KMS-11 (cell line): Measurements from ENCODE around the gene C3orf38.
A peak's percentile ranks its signal among the peaks of the same experiment; 100 is the strongest.
"Not testable (repeated sequence)": the region's sequence is repeated elsewhere in the genome, so short reads cannot be mapped to it uniquely, and the experiment has no call there.

ENCODE experiments used
- H2AFZ ChIP-seq: fragments of 200-600 bp; sonication (generic); 2 replicates; pipeline ENCODE4 v1.6.1; 2016; ENCODE audit warnings: antibody characterized with exemption, mixed run types, low read depth
- H3K27ac ChIP-seq: fragments of 200-600 bp; sonication (generic); 2 replicates; pipeline ENCODE4 v1.6.1; 2016; ENCODE audit warnings: mild to moderate bottlenecking, mixed run types
- H3K27me3 ChIP-seq: fragments of 200-600 bp; sonication (generic); 2 replicates; pipeline ENCODE4 v1.6.1; 2017; ENCODE audit warnings: mild to moderate bottlenecking, low read depth, mixed run types, moderate library complexity; ENCODE audit not compliant: insufficient read depth
- H3K36me3 ChIP-seq: fragments of 200-600 bp; sonication (generic); 2 replicates; pipeline ENCODE4 v1.6.1; 2017; ENCODE audit warnings: mild to moderate bottlenecking, mixed run types; ENCODE audit not compliant: insufficient read depth
- H3K4me1 ChIP-seq: fragments of 200-600 bp; sonication (generic); 2 replicates; pipeline ENCODE4 v1.6.1; 2016; ENCODE audit warnings: mild to moderate bottlenecking, low read depth, mixed run types; ENCODE audit not compliant: poor library complexity, severe bottlenecking
- H3K4me2 ChIP-seq: fragments of 200-600 bp; sonication (generic); 2 replicates; pipeline ENCODE4 v1.7.0; 2016; ENCODE audit warnings: mild to moderate bottlenecking, mixed run types
- H3K4me3 ChIP-seq: fragments of 200-600 bp; sonication (generic); IDR thresholded peaks from 2 replicates; pipeline ENCODE4 v1.6.1; 2017; ENCODE audit warnings: low read depth, low read length, mixed read lengths; ENCODE audit not compliant: insufficient read depth
- H3K79me2 ChIP-seq: fragments of 200-600 bp; sonication (generic); 2 replicates; pipeline ENCODE4 v1.6.1; 2016; ENCODE audit warnings: low read depth, mixed run types; ENCODE audit not compliant: insufficient read depth
- H3K9ac ChIP-seq: fragments of 200-600 bp; sonication (generic); 2 replicates; pipeline ENCODE4 v1.6.1; 2016; ENCODE audit warnings: mild to moderate bottlenecking, mixed run types
- H4K20me1 ChIP-seq: fragments of 200-600 bp; sonication (generic); 2 replicates; pipeline ENCODE4 v1.6.1; 2016; ENCODE audit warnings: mild to moderate bottlenecking, mixed run types; ENCODE audit not compliant: insufficient read depth
- CTCF ChIP-seq: fragments of 200-600 bp; sonication (generic); conservative IDR thresholded peaks from 2 replicates; pipeline ENCODE4 v1.6.1; 2017; ENCODE audit warnings: low read depth, mild to moderate bottlenecking, antibody characterized with exemption, low read length, moderate library complexity, mixed read lengths

Gene C3orf38

GRCh38 chr3:88113311-88114162 lies 36.2 kb upstream of the C3orf38 start:
- no peak overlapping the region for H3K4me3 ChIP-seq

GRCh38 chr3:88114878-88115549 lies 34.7 kb upstream of the C3orf38 start:
- H2AFZ ChIP-seq, result no peak overlapping the region
- no peaks in the 10 kb centered on the region for H3K27me3 ChIP-seq
- no peaks in the 10 kb centered on the region for H3K4me1 ChIP-seq
- no peaks in the 10 kb centered on the region for H3K79me2 ChIP-seq
- H3K4me2 ChIP-seq, result no peak overlapping the region
- TF ChIP-seq CTCF, result no peak
- no peak overlapping the region for H3K4me3 ChIP-seq
- no peak overlapping the region for H3K27ac ChIP-seq
- H3K36me3 ChIP-seq, result no peaks in the 10 kb centered on the region
- no peak overlapping the region for H3K9ac ChIP-seq
- no peaks in the 10 kb centered on the region for H4K20me1 ChIP-seq

More at GRCh38 chr3:88113311-88114162, 36.2 kb upstream of the C3orf38 start:
- Histone ChIP-seq H3K9ac (no peak overlapping the region), H4K20me1 (no peaks in the 10 kb centered on the region), H3K36me3 (no peaks in the 10 kb centered on the region), H3K4me1 (no peaks in the 10 kb centered on the region), H2AFZ (no peak overlapping the region), H3K27me3 (no peaks in the 10 kb centered on the region), H3K27ac (no peak overlapping the region), H3K79me2 (no peaks in the 10 kb centered on the region), H3K4me2 (no peak overlapping the region)
- peak; percentile 66 for TF ChIP-seq CTCF

DNA sequence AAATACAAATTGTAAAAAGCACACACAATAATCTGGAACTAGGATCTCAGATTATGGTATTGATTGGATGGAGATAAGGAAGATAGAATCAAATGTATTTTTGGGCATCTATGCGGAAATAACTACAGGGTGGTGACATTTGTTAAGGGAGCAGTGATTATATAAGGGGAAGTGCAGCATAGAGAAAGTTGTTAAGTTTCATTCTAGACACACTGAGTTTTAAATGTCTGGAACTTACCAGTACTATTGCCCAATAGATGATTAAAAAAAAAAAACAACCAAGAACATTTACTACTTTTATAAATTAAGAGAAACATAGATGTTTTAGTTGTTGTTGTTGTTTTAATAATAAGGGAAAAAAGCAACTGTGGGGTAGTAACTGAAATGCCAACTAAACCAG lies 32.1 kb upstream of the C3orf38 start:
- H3K4me2 ChIP-seq, result no peak overlapping the region
- no peaks in the 10 kb centered on the region for H4K20me1 ChIP-seq
- no peaks in the 10 kb centered on the region for H3K36me3 ChIP-seq
- H3K9ac ChIP-seq, result no peak overlapping the region
- H2AFZ ChIP-seq, result no peak overlapping the region
- no peak overlapping the region for H3K27ac ChIP-seq
- H3K4me1 ChIP-seq, result no peaks in the 10 kb centered on the region
- no peak for TF ChIP-seq CTCF
- H3K4me3 ChIP-seq, result no peak overlapping the region
- no peaks in the 10 kb centered on the region for H3K79me2 ChIP-seq
- no peaks in the 10 kb centered on the region for H3K27me3 ChIP-seq

DNA sequence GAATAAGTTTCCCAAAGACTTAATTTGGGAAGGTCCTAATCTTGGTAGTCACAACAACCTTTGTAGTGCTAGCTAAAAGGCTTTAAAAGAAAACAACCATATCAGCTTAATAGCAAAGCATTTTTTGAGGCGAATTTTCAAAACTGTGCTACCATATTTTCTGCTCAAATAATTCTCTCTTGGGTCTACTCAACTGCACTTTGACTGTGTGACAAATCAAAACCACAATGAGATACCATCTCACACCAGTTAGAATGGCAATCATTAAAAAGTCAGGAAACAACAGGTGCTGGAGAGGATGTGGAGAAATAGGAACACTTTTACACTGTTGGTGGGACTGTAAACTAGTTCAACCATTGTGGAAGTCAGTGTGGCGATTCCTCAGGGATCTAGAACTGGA lies 31.2 kb upstream of the C3orf38 start:
- not testable (repeated sequence) for H2AFZ ChIP-seq, H3K4me2 ChIP-seq, H3K9ac ChIP-seq, H3K4me3 ChIP-seq, H3K36me3 ChIP-seq, H4K20me1 ChIP-seq, H3K79me2 ChIP-seq, H3K27ac ChIP-seq, H3K27me3 ChIP-seq, H3K4me1 ChIP-seq

GRCh38 chr3:88123526-88123925 lies 26.2 kb upstream of the C3orf38 start:
- Histone ChIP-seq H3K27me3 (no peaks in the 10 kb centered on the region), H3K9ac (no peak overlapping the region), H3K27ac (no peak overlapping the region), H3K79me2 (no peaks in the 10 kb centered on the region), H4K20me1 (no peaks in the 10 kb centered on the region), H3K4me1 (no peaks in the 10 kb centered on the region), H3K4me3 (no peak overlapping the region), H3K36me3 (no peaks in the 10 kb centered on the region), H2AFZ (no peak overlapping the region), H3K4me2 (no peak overlapping the region)
- no peak for TF ChIP-seq CTCF
